HG02759 (cell line): ENCODE measurements around the gene CNTN5.
"Not testable (repeated sequence)": the region's sequence is repeated elsewhere in the genome, so short reads cannot be mapped to it uniquely, and the experiment has no call there.

ENCODE experiments used
- ATAC-seq: cut with Tn5 transposase; IDR thresholded peaks from one replicate; pipeline ENCODE4 v1.9.1; 2021; ENCODE audit warnings: mild to moderate bottlenecking, moderate library complexity; ENCODE audit not compliant: unreplicated experiment

The CNTN5 gene

GRCh38 chr11:99708928-99709672, 688.4 kb downstream of the CNTN5 start:
- no peak for ATAC-seq

GRCh38 chr11:99716302-99716701, 695.6 kb downstream of the CNTN5 start:
- no peak for ATAC-seq

GRCh38 chr11:99718291-99718690, 697.5 kb downstream of the CNTN5 start:
- ATAC-seq: no peak

- peak; percentile 60 for ATAC-seq
Observed at GRCh38 chr11:99739464-99740089, 718.8 kb downstream of the CNTN5 start.

- no peak for ATAC-seq
Observed at GRCh38 chr11:99742501-99742900, 721.8 kb downstream of the CNTN5 start.

GRCh38 chr11:99759787-99760186, 739.0 kb downstream of the CNTN5 start:
- no peak for ATAC-seq

GRCh38 chr11:99766811-99767210, 746.1 kb downstream of the CNTN5 start:
- no peak for ATAC-seq

GRCh38 chr11:99773646-99774045, 752.9 kb downstream of the CNTN5 start:
- no peak for ATAC-seq

- no peak for ATAC-seq
Observed at GRCh38 chr11:99781074-99781473, 760.3 kb downstream of the CNTN5 start.

- ATAC-seq: no peak
Observed at GRCh38 chr11:99791354-99791753, 770.6 kb downstream of the CNTN5 start.

GRCh38 chr11:99795999-99796398, 775.2 kb downstream of the CNTN5 start:
- no peak for ATAC-seq

- ATAC-seq: no peak
Observed at GRCh38 chr11:99803501-99803900, 782.8 kb downstream of the CNTN5 start.

GRCh38 chr11:99812516-99812915, 791.8 kb downstream of the CNTN5 start:
- ATAC-seq: no peak

- no peak for ATAC-seq
Observed at GRCh38 chr11:99814021-99814420, 793.3 kb downstream of the CNTN5 start.

GRCh38 chr11:99814738-99815137, 794.0 kb downstream of the CNTN5 start:
- ATAC-seq: no peak

GRCh38 chr11:99818991-99819390, 798.2 kb downstream of the CNTN5 start:
- no peak for ATAC-seq

GRCh38 chr11:99822846-99823565, 802.3 kb downstream of the CNTN5 start:
- no peak for ATAC-seq

- ATAC-seq: not testable (repeated sequence)
Observed at GRCh38 chr11:99836739-99837138, 816.0 kb downstream of the CNTN5 start.

- no peak for ATAC-seq
Observed at GRCh38 chr11:99841885-99842284, 821.1 kb downstream of the CNTN5 start.

- ATAC-seq: no peak
Observed at GRCh38 chr11:99865951-99866350, 845.2 kb downstream of the CNTN5 start.

GRCh38 chr11:99881610-99882009, 860.9 kb downstream of the CNTN5 start:
- ATAC-seq: no peak

GRCh38 chr11:99884750-99885149, 864.0 kb downstream of the CNTN5 start:
- no peak for ATAC-seq
